HepG2 (cell line): ENCODE data around the gene SNRNP48. TPM values are rescaled to one million over a fixed set of nuclear protein-coding genes. Genes with fewer than 3 reads are reported as not detected.

Source experiments
- ATF3 ChIP-seq: sonication (generic); formaldehyde crosslinking; IDR thresholded peaks from 2 replicates; pipeline ENCODE4 v1.4.0; 2020; ENCODE audit warnings: missing genetic modification reagents
- ATF6 ChIP-seq: sonication (generic); formaldehyde crosslinking; conservative IDR thresholded peaks from 2 replicates; pipeline ENCODE4 v1.4.0; 2020; ENCODE audit warnings: missing genetic modification reagents
- CEBPB ChIP-seq: IDR thresholded peaks from 2 replicates; pipeline ENCODE4 v1.6.1; 2011; ENCODE audit warnings: low read depth, low read length, improper control_type of control experiment, borderline replicate concordance
- ESRRA ChIP-seq: sonication (generic); formaldehyde crosslinking; IDR thresholded peaks from 2 replicates; pipeline ENCODE4 v1.5.1; 2020; ENCODE audit warnings: mild to moderate bottlenecking, low read depth, missing genetic modification reagents
- ETV5 ChIP-seq: IDR thresholded peaks from 2 replicates; pipeline ENCODE4 v1.6.1; 2018; ENCODE audit warnings: missing biosample characterization, missing genetic modification reagents, inconsistent platforms, borderline replicate concordance
- FOSL1 ChIP-seq: sonication (generic); formaldehyde crosslinking; IDR thresholded peaks from 2 replicates; pipeline ENCODE4 v1.9.0; 2021; ENCODE audit warnings: missing genetic modification reagents, borderline replicate concordance
- FOXM1 ChIP-seq: sonication (generic); formaldehyde crosslinking; IDR thresholded peaks from 2 replicates; pipeline ENCODE4 v1.5.0; 2020; ENCODE audit warnings: missing genetic modification reagents
- GLI4 ChIP-seq: sonication (generic); formaldehyde crosslinking; IDR thresholded peaks from 2 replicates; pipeline ENCODE4 v1.5.1; 2020; ENCODE audit warnings: missing genetic modification reagents, mild to moderate bottlenecking, moderate library complexity, borderline replicate concordance
- HDAC2 ChIP-seq: sonication (generic); formaldehyde crosslinking; IDR thresholded peaks from 2 replicates; pipeline ENCODE4 v1.4.0; 2020; ENCODE audit warnings: missing genetic modification reagents
- HIVEP1 ChIP-seq: sonication (generic); formaldehyde crosslinking; IDR thresholded peaks from 2 replicates; pipeline ENCODE4 v1.4.0; 2020; ENCODE audit warnings: mild to moderate bottlenecking, missing genetic modification reagents
- JUNB ChIP-seq: sonication (generic); formaldehyde crosslinking; IDR thresholded peaks from 2 replicates; pipeline ENCODE4 v1.8.0; 2022; ENCODE audit warnings: missing genetic modification reagents, mild to moderate bottlenecking, borderline replicate concordance
- PBX2 ChIP-seq: IDR thresholded peaks from 2 replicates; pipeline ENCODE4 v1.6.1; 2016; ENCODE audit warnings: control low read depth
- RAD21 ChIP-seq: fragments of 450-650 bp; formaldehyde crosslinking; IDR thresholded peaks from 2 replicates; pipeline ENCODE4 v1.5.0; 2020; ENCODE audit warnings: mild to moderate bottlenecking
- TCF7L2 ChIP-seq: IDR thresholded peaks from 2 replicates; pipeline ENCODE4 v1.6.1; 2011; ENCODE audit warnings: mild to moderate bottlenecking, low read depth, low read length, moderate library complexity
- TFDP2 ChIP-seq: sonication (generic); formaldehyde crosslinking; IDR thresholded peaks from 2 replicates; pipeline ENCODE4 v1.4.0; 2020; ENCODE audit warnings: missing genetic modification reagents
- ZBTB25 ChIP-seq: IDR thresholded peaks from 2 replicates; pipeline ENCODE4 v1.6.1; 2018; ENCODE audit warnings: missing genetic modification reagents
- ZNF143 ChIP-seq: sonication (generic); formaldehyde crosslinking; IDR thresholded peaks from 2 replicates; pipeline ENCODE4 v1.4.0; 2020; ENCODE audit warnings: missing genetic modification reagents
- ZNF574 ChIP-seq: sonication (generic); formaldehyde crosslinking; IDR thresholded peaks from 2 replicates; pipeline ENCODE4 v1.4.0; 2020; ENCODE audit warnings: missing genetic modification reagents
- ZNF644 ChIP-seq: IDR thresholded peaks from 2 replicates; pipeline ENCODE4 v1.6.1; 2016; ENCODE audit warnings: low read depth
- ZNF703 ChIP-seq: sonication (generic); formaldehyde crosslinking; IDR thresholded peaks from 2 replicates; pipeline ENCODE4 v1.5.1; 2020; ENCODE audit warnings: missing genetic modification reagents, mild to moderate bottlenecking, moderate library complexity, borderline replicate concordance
- polyA plus RNA-seq, 8 experiments: library from polyadenylated mRNA; depleted of rRNA in 3 of 8; stranded (reverse) in 7 of 8; unstranded in 1 of 8; fragments of >200 nt; fragmentation: Illumina TruSeq in 4 of 8; extraction: Trizol in 4 of 8; gene quantifications; 2 replicates each; pipeline versions ENCODE4 v1.2.1 to v1.2.3, GENCODE V29; 2011 to 2016; ENCODE audit warnings: low read depth in 4 of 8, missing spikeins in 1 of 8, mixed read lengths in 1 of 8; ENCODE audit not compliant: insufficient read depth in 1 of 8
- total RNA-seq, 5 experiments: library from RNA; depleted of rRNA; stranded (reverse); fragments of >200 nt; fragmentation: Illumina TruSeq; extraction: Trizol; gene quantifications; 2 replicates each; pipeline ENCODE4 v1.2.3, GENCODE V29; 2016; ENCODE audit warnings: low read depth in 1 of 5

Gene SNRNP48
- total and polyA plus RNA-seq, 2 of the 13 experiments (the other 11 are each of a cell fraction or from before 2014, with no cell fraction given), result 17.5 to 47.5 TPM

GRCh38 chr6:7561153-7561964, 28.6 kb upstream of the SNRNP48 start (continued):
- TF ChIP-seq PBX2 (CRISPR knock-in tag), result no peak
- TF ChIP-seq ZNF644 (CRISPR knock-in tag), result peak; percentile 68
- peak; percentile 90 for TF ChIP-seq JUNB (CRISPR knock-in tag)
- no peak for TF ChIP-seq FOXM1 (CRISPR knock-in tag)
- peak; percentile 34 for TF ChIP-seq RAD21
- no peak; the same call in 1 of the 2 replicates for TF ChIP-seq ZNF703 (CRISPR knock-in tag)
- no peak for TF ChIP-seq GLI4 (CRISPR knock-in tag)
- TF ChIP-seq TCF7L2, result no peak
- peak; percentile 90 for TF ChIP-seq ZNF574 (CRISPR knock-in tag)
- peak; percentile 78; the same call in 1 of the 2 replicates for TF ChIP-seq ESRRA (CRISPR knock-in tag)
- TF ChIP-seq ZNF143, result peak; percentile 39; the same call in 1 of the 2 replicates
- peak; percentile 65 for TF ChIP-seq ATF3 (CRISPR knock-in tag)
- peak; percentile 93 for TF ChIP-seq ZBTB25
- peak; percentile 94 for TF ChIP-seq HIVEP1 (CRISPR knock-in tag)
- peak; percentile 97 for TF ChIP-seq CEBPB
- peak; percentile 72; the same call in 1 of the 2 replicates for TF ChIP-seq TFDP2 (CRISPR knock-in tag)
- peak; percentile 98 for TF ChIP-seq HDAC2 (CRISPR knock-in tag)
- TF ChIP-seq ETV5, result peak; percentile 68; the same call in 1 of the 2 replicates
- 0 out of 2 replicates have a peak, but pooled peaks have one; percentile 48 for TF ChIP-seq ATF6 (CRISPR knock-in tag)
- TF ChIP-seq FOSL1 (CRISPR knock-in tag), result no peak
